ENCODE results near the gene THRB. TPM values are rescaled to one million over a fixed set of nuclear protein-coding genes. Genes with fewer than 3 reads are reported as not detected.
A peak's percentile ranks its signal among the peaks of the same experiment; 100 is the strongest.

The THRB gene
- total RNA-seq, 1 experiment from 2014 or later, result 13.5 TPM

DNA sequence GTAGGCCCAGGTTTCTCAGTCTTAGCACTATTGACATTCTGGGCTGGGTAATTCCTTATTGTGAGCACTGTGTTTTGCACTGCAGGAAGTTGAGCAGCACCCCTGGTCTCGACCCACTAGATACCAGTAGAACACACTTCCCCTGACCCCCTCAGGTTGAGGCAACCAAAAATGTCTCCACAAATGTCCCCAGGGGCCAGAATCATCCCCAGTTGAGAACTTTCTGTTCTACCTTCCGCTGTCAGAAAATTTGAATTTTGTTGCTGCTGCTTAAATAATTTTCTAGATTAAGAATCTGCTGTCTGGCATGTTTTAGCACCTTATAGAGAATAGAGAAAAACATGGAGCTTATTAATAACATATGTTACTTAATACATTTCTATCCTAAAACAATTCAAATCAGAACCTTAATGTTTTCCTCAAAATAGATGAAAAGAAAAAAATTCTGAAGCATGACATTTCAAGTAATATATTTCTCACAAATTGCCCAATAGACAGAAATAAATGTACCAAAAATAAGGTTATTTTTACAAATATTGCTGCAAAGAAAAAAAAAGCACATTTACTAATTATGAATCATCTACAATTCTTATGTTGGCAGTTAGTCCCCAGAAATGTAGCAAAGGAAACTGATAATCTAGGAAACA, 13.2 kb upstream of the THRB start:
- TF ChIP-seq, protein P1, sequence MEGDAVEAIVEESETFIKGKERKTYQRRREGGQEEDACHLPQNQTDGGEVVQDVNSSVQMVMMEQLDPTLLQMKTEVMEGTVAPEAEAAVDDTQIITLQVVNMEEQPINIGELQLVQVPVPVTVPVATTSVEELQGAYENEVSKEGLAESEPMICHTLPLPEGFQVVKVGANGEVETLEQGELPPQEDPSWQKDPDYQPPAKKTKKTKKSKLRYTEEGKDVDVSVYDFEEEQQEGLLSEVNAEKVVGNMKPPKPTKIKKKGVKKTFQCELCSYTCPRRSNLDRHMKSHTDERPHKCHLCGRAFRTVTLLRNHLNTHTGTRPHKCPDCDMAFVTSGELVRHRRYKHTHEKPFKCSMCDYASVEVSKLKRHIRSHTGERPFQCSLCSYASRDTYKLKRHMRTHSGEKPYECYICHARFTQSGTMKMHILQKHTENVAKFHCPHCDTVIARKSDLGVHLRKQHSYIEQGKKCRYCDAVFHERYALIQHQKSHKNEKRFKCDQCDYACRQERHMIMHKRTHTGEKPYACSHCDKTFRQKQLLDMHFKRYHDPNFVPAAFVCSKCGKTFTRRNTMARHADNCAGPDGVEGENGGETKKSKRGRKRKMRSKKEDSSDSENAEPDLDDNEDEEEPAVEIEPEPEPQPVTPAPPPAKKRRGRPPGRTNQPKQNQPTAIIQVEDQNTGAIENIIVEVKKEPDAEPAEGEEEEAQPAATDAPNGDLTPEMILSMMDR (IDR thresholded peaks at IDR 0.05; ENCODE audit: unreplicated experiment), result no peak
- H3K36me3 Mint-ChIP-seq (ENCODE audit: insufficient read depth, unreplicated experiment), result peaks cover 5% of the 10 kb centered on the region

GRCh38 chr3:24506966-24507775, 12.5 kb upstream of the THRB start:
- CTCF ChIA-PET, result no interaction called here
- TF ChIP-seq, protein P1 (IDR thresholded peaks at IDR 0.05; ENCODE audit: unreplicated experiment), result no peak
- no peak for DNase-seq
- Mint-ChIP-seq H3K36me3 (ENCODE audit: insufficient read depth, unreplicated experiment) (peaks cover 5% of the 10 kb centered on the region), H3K9me3 (ENCODE audit: low read depth, unreplicated experiment) (peaks cover 2% of the 10 kb centered on the region), H3K27me3 (ENCODE audit: unreplicated experiment) (no peaks in the 10 kb centered on the region), H3K27ac (ENCODE audit: unreplicated experiment) (peak overlapping the region; percentile 74), H3K4me1 (ENCODE audit: low read depth, unreplicated experiment) (peaks cover 45% of the 10 kb centered on the region), H3K4me3 (ENCODE audit: low read depth, unreplicated experiment) (no peak overlapping the region)
- no TSS peak for BruUV-seq (replicated peaks)
- intact Hi-C loops (cut with micrococcal nuclease; ENCODE audit: unreplicated experiment), result loop anchor here (10.0 kb wide), 1 partner anchor 512 kb away; no protein-coding TSS in a partner anchor

More for the DNA sequence above, 13.2 kb upstream of the THRB start:
- H3K27me3 Mint-ChIP-seq (ENCODE audit: unreplicated experiment), result no peaks in the 10 kb centered on the region
- no peak overlapping the region for H3K4me3 Mint-ChIP-seq (ENCODE audit: low read depth, unreplicated experiment)
- intact Hi-C loops (cut with micrococcal nuclease; ENCODE audit: unreplicated experiment), result loop anchor here (10.0 kb wide), 1 partner anchor 513 kb away; no protein-coding TSS in a partner anchor
- H3K4me1 Mint-ChIP-seq (ENCODE audit: low read depth, unreplicated experiment), result peaks cover 41% of the 10 kb centered on the region
- DNase-seq, result no peak
- CTCF ChIA-PET, result no interaction called here
- peaks cover 2% of the 10 kb centered on the region for H3K9me3 Mint-ChIP-seq (ENCODE audit: low read depth, unreplicated experiment)
- peak overlapping the region; percentile 74 for H3K27ac Mint-ChIP-seq (ENCODE audit: unreplicated experiment)
- TSS peak; percentile 93 for BruUV-seq (replicated peaks)

DNA sequence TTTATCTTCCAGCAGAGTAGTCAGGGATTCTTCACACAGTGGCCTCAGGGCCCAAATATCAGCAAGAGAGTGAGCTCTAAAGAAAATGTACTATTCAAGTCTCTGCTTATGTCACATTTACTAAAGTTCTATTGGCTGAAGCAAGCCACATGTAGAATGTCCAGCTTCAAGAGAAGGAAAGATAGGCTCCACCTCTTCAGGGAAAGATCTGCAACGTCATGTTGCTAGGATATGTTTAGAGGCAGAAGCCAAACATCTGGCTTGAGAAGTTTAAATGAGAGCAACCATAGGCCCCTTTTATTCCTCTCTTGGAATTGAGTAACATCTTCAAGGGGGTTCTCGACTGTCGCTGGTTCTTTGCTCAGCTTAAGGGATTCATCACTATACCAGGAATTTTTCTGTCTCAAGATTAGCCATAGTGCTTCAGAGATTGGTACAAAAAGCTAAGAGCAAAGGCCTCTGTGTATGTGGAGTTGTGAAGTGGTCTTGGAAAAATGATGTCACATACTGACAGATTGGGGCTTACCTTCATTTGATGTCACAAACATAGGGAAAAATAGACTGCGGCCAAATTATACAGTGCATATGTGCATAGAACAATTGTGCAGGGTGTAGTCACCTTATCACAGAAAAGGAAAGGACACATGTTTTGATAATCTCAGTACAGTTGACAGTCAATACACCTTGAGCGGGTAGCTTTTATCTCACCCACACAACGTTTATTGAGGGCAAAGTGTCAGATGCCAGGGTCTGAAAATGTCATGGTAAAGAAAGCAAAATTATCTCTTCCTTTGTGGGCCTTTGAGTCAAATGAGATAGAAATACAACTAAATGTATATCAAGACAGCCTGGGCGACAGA, 11.3 kb upstream of the THRB start:
- no peaks in the 10 kb centered on the region for H3K27me3 Mint-ChIP-seq (ENCODE audit: unreplicated experiment)
- H3K4me3 Mint-ChIP-seq (ENCODE audit: low read depth, unreplicated experiment), result no peak overlapping the region
- TF ChIP-seq, protein P1 (IDR thresholded peaks at IDR 0.05; ENCODE audit: unreplicated experiment), result no peak
- no peak for DNase-seq
- CTCF ChIA-PET, result interaction anchor here (0.7 kb wide), 1 partner anchor 92 kb away, joined by 3 read pairs; no protein-coding TSS in a partner anchor
- peaks cover under 1% of the 10 kb centered on the region for H3K9me3 Mint-ChIP-seq (ENCODE audit: low read depth, unreplicated experiment)
- BruUV-seq (replicated peaks), result no TSS peak
- H3K4me1 Mint-ChIP-seq (ENCODE audit: low read depth, unreplicated experiment), result peaks cover 41% of the 10 kb centered on the region
- intact Hi-C loops (cut with micrococcal nuclease; ENCODE audit: unreplicated experiment), result loop anchor here (10.0 kb wide), 1 partner anchor 511 kb away; no protein-coding TSS in a partner anchor
- peaks cover 5% of the 10 kb centered on the region for H3K36me3 Mint-ChIP-seq (ENCODE audit: insufficient read depth, unreplicated experiment)
- no peak overlapping the region for H3K27ac Mint-ChIP-seq (ENCODE audit: unreplicated experiment)

DNA sequence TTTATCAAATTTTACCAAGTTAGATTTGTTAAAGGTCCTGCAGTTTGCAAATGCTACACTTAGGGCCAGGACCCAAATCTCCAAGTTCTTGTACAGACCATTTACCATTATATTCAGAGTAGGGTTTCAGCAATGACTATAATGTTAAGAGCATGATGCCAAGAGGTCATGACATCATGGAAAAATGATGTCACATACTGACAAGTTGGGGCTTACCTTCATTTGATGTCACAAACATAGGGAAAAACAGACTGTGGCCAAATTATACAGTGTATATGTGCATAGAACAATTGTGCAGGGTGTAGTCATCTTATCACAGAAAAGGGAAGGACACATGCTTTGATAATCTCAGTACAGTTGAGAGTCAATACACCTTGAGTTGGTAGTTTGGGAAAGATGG, 10.1 kb upstream of the THRB start:
- H3K27me3 Mint-ChIP-seq (ENCODE audit: unreplicated experiment), result no peaks in the 10 kb centered on the region
- TF ChIP-seq, protein P1 (IDR thresholded peaks at IDR 0.05; ENCODE audit: unreplicated experiment), result no peak
- H3K9me3 Mint-ChIP-seq (ENCODE audit: low read depth, unreplicated experiment), result no peaks in the 10 kb centered on the region
- no peak for DNase-seq
- CTCF ChIA-PET, result interaction anchor here (1.3 kb wide), 1 partner anchor 9 kb away, joined by 4 read pairs; no protein-coding TSS in a partner anchor
- H3K36me3 Mint-ChIP-seq (ENCODE audit: insufficient read depth, unreplicated experiment), result peaks cover 5% of the 10 kb centered on the region
- no peak overlapping the region for H3K4me3 Mint-ChIP-seq (ENCODE audit: low read depth, unreplicated experiment)
- BruUV-seq (replicated peaks), result no TSS peak
- intact Hi-C loops (cut with micrococcal nuclease; ENCODE audit: unreplicated experiment), result loop anchor here (10.0 kb wide), 1 partner anchor 510 kb away; no protein-coding TSS in a partner anchor
- peaks cover 32% of the 10 kb centered on the region for H3K4me1 Mint-ChIP-seq (ENCODE audit: low read depth, unreplicated experiment)
- no peak overlapping the region for H3K27ac Mint-ChIP-seq (ENCODE audit: unreplicated experiment)

All from Calu3 (cell line).